Endothelial cell of umbilical vein (primary cell): ENCODE measurements around the gene ASGR2. TPM values are rescaled to one million over a fixed set of nuclear protein-coding genes. Genes with fewer than 3 reads are reported as not detected.

Experiments
- BruUV-seq: library from RNA; stranded (reverse); fragments of 400-500 nt; replicated peaks from 2 replicates; lab custom pipeline; 2021; lab: Mats Ljungman, UMichigan
- CTCF ChIA-PET: fragments of 300-600, 350-600 bp; sonication (Branson Sonifier 250); formaldehyde crosslinking; loops from one replicate; lab custom pipeline; 2021; ENCODE audit warnings: antibody characterized with exemption, inconsistent platforms; lab: Charles Lee
- POLR2A ChIA-PET: fragments of 300-600, 350-600 bp; sonication (Branson Sonifier 250); formaldehyde crosslinking; loops from one replicate; lab custom pipeline; 2021; ENCODE audit warnings: antibody characterized with exemption, inconsistent platforms; lab: Charles Lee
- DNase-seq: peaks from one replicate; pipeline ENCODE4 v3.0.0-alpha.2; 2011; ENCODE audit warnings: low read depth, low spot score
- FAIRE-seq: peaks from 2 replicates; lab custom pipeline; 2011; peaks lifted over from hg19 to GRCh38; lab: Jason Lieb, UNC
- H2AFZ ChIP-seq: 2 replicates; pipeline ENCODE4 v1.6.0; 2012; ENCODE audit warnings: low read depth, low read length, control low read depth, inconsistent platforms
- H3K27ac ChIP-seq: 2 replicates; pipeline ENCODE4 v1.5.1; 2011; ENCODE audit warnings: low read depth, mild to moderate bottlenecking, control low read depth, low read length, moderate library complexity; ENCODE audit not compliant: insufficient read depth
- H3K27me3 ChIP-seq, 2 experiments: 2 replicates each; pipeline versions ENCODE4 v1.6.0 to v1.6.1; 2011; ENCODE audit warnings: low read length in 2 of 2, mixed read lengths in 1 of 2; ENCODE audit not compliant: control insufficient read depth in 2 of 2, insufficient read depth in 2 of 2
- H3K36me3 ChIP-seq, 2 experiments: 2 replicates in 1 of 2; 3 replicates in 1 of 2; pipeline ENCODE4 v1.5.1; 2011; ENCODE audit warnings: low read length in 2 of 2, mild to moderate bottlenecking in 1 of 2, moderate library complexity in 1 of 2; ENCODE audit not compliant: control insufficient read depth in 2 of 2, insufficient read depth in 2 of 2; ENCODE audit errors: extremely low read depth in 1 of 2
- H3K4me1 ChIP-seq: 3 replicates; pipeline ENCODE4 v1.5.1; 2011; ENCODE audit warnings: mild to moderate bottlenecking, low read length; ENCODE audit not compliant: control insufficient read depth, insufficient read depth; ENCODE audit errors: extremely low read depth
- H3K4me2 ChIP-seq: 2 replicates; pipeline ENCODE4 v1.6.1; 2011; ENCODE audit warnings: low read length, control low read depth, mixed read lengths; ENCODE audit not compliant: insufficient read depth
- H3K4me3 ChIP-seq, 3 experiments: fragments of 200-600 bp in 1 of 3; sonication (generic), shearing (Covaris generic) in 1 of 3; replicated peaks in 1 of 3; 2 replicates each; pipeline ENCODE4 v1.5.1; 2011 to 2016; ENCODE audit warnings: control low read depth in 3 of 3, low read length in 3 of 3, mild to moderate bottlenecking in 2 of 3, inconsistent platforms in 1 of 3, low read depth in 1 of 3, moderate library complexity in 1 of 3; ENCODE audit not compliant: insufficient read depth in 1 of 3
- H3K79me2 ChIP-seq: 2 replicates; pipeline ENCODE4 v1.6.0; 2012; ENCODE audit warnings: low read length, inconsistent platforms; ENCODE audit not compliant: control insufficient read depth, insufficient read depth
- H3K9ac ChIP-seq: replicated peaks from 2 replicates; pipeline ENCODE3; 2011; ENCODE audit warnings: low read length, control low read depth; ENCODE audit not compliant: insufficient read depth; ENCODE audit errors: extremely low read depth
- H3K9me1 ChIP-seq: replicated peaks from 3 replicates; pipeline ENCODE4 v1.6.0; 2011; ENCODE audit warnings: mild to moderate bottlenecking, low read length; ENCODE audit not compliant: control insufficient read depth, insufficient read depth; ENCODE audit errors: extremely low read depth
- H3K9me3 ChIP-seq: replicated peaks from 2 replicates; pipeline ENCODE4 v1.5.1; 2012; ENCODE audit warnings: low read length, inconsistent platforms; ENCODE audit not compliant: control insufficient read depth, insufficient read depth
- H4K20me1 ChIP-seq: replicated peaks from 2 replicates; pipeline ENCODE3; 2011; ENCODE audit warnings: mild to moderate bottlenecking, low read length; ENCODE audit not compliant: control insufficient read depth, insufficient read depth; ENCODE audit errors: extremely low read depth
- CTCF ChIP-seq, 2 donors: IDR thresholded peaks; 1 replicate in 1 of 2; 2 replicates in 1 of 2; pipeline ENCODE4 v1.5.1; 2011; ENCODE audit warnings: low read length in 2 of 2, mild to moderate bottlenecking in 2 of 2, moderate library complexity in 2 of 2, control low read depth in 1 of 2, inconsistent platforms in 1 of 2, low read depth in 1 of 2; ENCODE audit not compliant: insufficient read depth in 1 of 2; ENCODE audit errors: extremely low read depth in 1 of 2
- EZH2 ChIP-seq: IDR thresholded peaks from 2 replicates; pipeline ENCODE4 v1.6.1; 2012; ENCODE audit warnings: borderline replicate concordance, low read depth, mild to moderate bottlenecking, moderate library complexity, low read length, inconsistent platforms; ENCODE audit not compliant: severe bottlenecking
- FOS ChIP-seq: IDR thresholded peaks from 2 replicates; pipeline ENCODE4 v1.6.1; 2011; ENCODE audit warnings: mild to moderate bottlenecking, low read length, moderate library complexity, borderline replicate concordance; ENCODE audit not compliant: insufficient read depth
- GATA2 ChIP-seq: IDR thresholded peaks from 2 replicates; pipeline ENCODE4 v1.7.0; 2011; ENCODE audit warnings: low read depth, mild to moderate bottlenecking, moderate library complexity, mixed read lengths, low read length; ENCODE audit not compliant: insufficient read length, insufficient read depth
- JUN ChIP-seq: IDR thresholded peaks from 2 replicates; pipeline ENCODE4 v1.6.1; 2011; ENCODE audit warnings: borderline replicate concordance, low read depth; ENCODE audit not compliant: insufficient read length, insufficient read depth
- MAX ChIP-seq: IDR thresholded peaks from 2 replicates; pipeline ENCODE4 v1.6.1; 2011; ENCODE audit not compliant: insufficient read depth, insufficient read length
- MYC ChIP-seq: IDR thresholded peaks from one replicate; pipeline ENCODE4 v1.6.1; 2011; ENCODE audit warnings: mild to moderate bottlenecking, low read depth, low read length
- POLR2A ChIP-seq: IDR thresholded peaks from 2 replicates; pipeline ENCODE4 v1.6.1; 2012; ENCODE audit warnings: low read depth, mild to moderate bottlenecking, control low read depth, low read length
- POLR2AphosphoS5 ChIP-seq: IDR thresholded peaks from 2 replicates; pipeline ENCODE4 v1.6.1; 2012; ENCODE audit warnings: low read depth, mild to moderate bottlenecking, control low read depth, low read length, moderate library complexity; ENCODE audit not compliant: insufficient read depth
- dilution Hi-C: fragments of 300-500 bp; cut with MboI; formaldehyde crosslinking; loops from one replicate; pipeline ENCODE4 v1.15.0; 2019; ENCODE audit warnings: low sequenced_read_pairs; ENCODE audit not compliant: extremely low pct_ligation_motif_present
- intact Hi-C: fragments of 100-400 bp; cut with micrococcal nuclease; formaldehyde crosslinking; loops from one replicate; pipeline ENCODE4 v1.10.0; 2022
- polyA plus RNA-seq, 4 experiments: library from polyadenylated mRNA; depleted of rRNA in 3 of 4; stranded (reverse) in 3 of 4; unstranded in 1 of 4; fragments of >200 nt; gene quantifications; 2 replicates each; pipeline versions ENCODE4 v1.2.1 to v1.2.3, GENCODE V29; 2011 to 2012; ENCODE audit warnings: missing spikeins in 1 of 4
- total RNA-seq: library from RNA; stranded (reverse); gene quantifications from 2 replicates; pipeline ENCODE4 v1.2.3, GENCODE V29; 2021

The ASGR2 gene
- total and polyA plus RNA-seq, 2 donors (not counting 3 experiments of a cell fraction or from before 2014, with no cell fraction given), result not detected

- H3K27ac ChIP-seq, result no peak overlapping the region
- intact Hi-C loops, result no loop called here
- peaks cover 0 to 7% of the 10 kb centered on the region in 2 experiments for H3K27me3 ChIP-seq
- no peaks in the 10 kb centered on the region for H4K20me1 ChIP-seq
- ChIA-PET POLR2A (no interaction called here), CTCF (no interaction called here)
- no peak overlapping the region for H2AFZ ChIP-seq
- dilution Hi-C loops, result no loop called here
- H3K36me3 ChIP-seq, result no peaks in the 10 kb centered on the region
- H3K9ac ChIP-seq, result no peak overlapping the region
- H3K9me1 ChIP-seq, result no peaks in the 10 kb centered on the region
- BruUV-seq, result no TSS peak
- no peak overlapping the region for H3K4me3 ChIP-seq
- TF ChIP-seq MAX (no peak), CTCF (IDR thresholded peaks at IDR 0.05; ENCODE audit: extremely low read depth in 1 of 2, insufficient read depth in 1 of 2, low read depth in 1 of 2, low read length in 2 of 2) (no peak), EZH2 (no peak), POLR2AphosphoS5 (no peak), FOS (no peak), MYC (no peak), GATA2 (no peak), POLR2A (no peak), JUN (no peak)
- no peak for DNase-seq
- no peak overlapping the region for H3K4me2 ChIP-seq
- no peaks in the 10 kb centered on the region for H3K4me1 ChIP-seq
- H3K79me2 ChIP-seq, result no peaks in the 10 kb centered on the region
- no peaks in the 10 kb centered on the region for H3K9me3 ChIP-seq
- no peak for FAIRE-seq
Observed at GRCh38 chr17:7107012-7107754, 7.4 kb downstream of the ASGR2 start.
